ENCODE data around the gene KIF26B.

Gene KIF26B

DNA sequence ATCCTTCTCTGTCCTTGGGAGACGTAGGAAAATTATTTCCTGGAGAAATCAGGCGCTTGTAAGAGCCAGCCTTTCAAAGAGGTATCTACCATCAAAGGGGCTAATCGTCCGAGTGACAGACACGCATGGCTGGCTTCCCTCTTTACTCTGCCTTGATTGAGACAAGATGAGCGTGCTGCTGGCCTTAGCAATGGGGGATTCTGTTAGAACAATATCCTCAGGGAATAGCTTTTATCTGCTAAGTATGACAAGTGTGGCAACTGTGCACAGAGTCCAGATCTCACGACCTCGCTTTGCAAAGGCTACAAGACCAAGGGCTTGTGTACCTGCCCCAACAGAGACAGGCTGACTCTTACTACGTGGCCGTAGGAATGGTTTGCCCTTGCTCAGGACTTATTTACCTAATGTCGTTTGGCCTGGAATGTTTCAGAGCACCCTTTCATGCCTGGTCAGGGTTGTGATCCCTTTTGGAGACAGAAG lies 417.1 kb downstream of the KIF26B start:
- no peak for DNase-seq
- in situ Hi-C loops (cut with HindIII; ENCODE audit: low pct_ligation_motif_present, low pct_unique_long_range_greater_than_20kb, low sequenced_read_pairs): no loop called here

DNA sequence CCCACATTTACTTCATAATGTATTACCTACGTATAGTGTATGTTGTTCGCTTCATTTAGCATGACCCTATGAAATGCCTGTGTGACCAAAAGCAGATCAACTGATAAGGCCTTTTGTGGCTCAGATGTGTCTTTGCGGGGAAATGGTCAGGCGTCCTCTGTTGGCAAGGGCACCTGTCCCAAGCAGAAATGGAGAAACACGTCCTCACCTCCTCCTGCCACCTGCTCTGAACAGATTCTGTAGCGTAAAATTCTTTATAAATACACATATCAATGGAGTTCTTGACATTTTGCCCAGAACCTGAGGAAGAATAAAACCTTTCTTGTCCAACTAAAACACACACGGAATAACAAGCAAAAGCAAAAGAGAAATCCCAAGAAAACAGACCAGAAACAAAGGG lies 417.9 kb downstream of the KIF26B start:
- in situ Hi-C loops (cut with HindIII; ENCODE audit: low pct_ligation_motif_present, low pct_unique_long_range_greater_than_20kb, low sequenced_read_pairs): no loop called here

DNA sequence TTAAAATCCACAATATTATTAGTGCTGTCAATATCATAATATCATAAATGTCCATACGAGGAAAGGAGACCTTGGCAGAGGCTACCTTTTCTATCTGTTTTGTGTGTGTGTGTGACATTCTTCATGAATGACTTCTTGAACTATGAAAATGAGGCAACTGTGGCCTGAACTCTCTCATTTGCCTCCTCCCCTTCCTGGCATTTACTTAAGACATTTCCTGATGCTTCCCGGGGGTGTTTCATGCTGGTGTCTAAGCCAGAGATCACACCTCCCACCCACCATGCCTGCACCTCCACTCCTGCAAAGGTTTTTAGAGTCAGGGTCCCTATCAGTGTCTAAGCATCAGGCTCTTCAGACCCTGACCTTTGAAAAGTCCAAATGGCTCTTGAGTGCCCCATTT lies 420.9 kb downstream of the KIF26B start:
- no peak for DNase-seq
- in situ Hi-C loops (cut with HindIII; ENCODE audit: low pct_ligation_motif_present, low pct_unique_long_range_greater_than_20kb, low sequenced_read_pairs): no loop called here

More for the DNA sequence above, 417.9 kb downstream of the KIF26B start:
- DNase-seq: no peak

DNA sequence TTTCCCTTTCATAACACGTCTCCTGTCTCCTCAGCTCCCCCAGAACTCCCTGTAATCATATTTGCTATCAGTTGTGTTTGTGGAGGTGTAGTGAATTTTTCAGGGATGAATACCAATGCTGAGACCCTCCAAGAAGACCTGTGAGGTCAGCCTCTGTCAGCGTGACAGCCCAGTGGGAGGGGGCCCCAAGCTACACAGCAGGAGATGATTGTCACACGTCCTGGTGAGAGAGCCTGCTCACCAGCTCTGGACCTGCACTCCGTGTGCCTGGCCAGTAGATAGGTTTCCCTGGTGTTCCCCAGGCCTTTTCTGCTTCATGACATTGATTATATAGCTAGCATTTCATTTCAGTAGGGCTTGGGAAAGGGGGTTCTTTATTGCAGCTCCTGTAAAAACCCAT lies 421.5 kb downstream of the KIF26B start:
- DNase-seq: no peak

DNA sequence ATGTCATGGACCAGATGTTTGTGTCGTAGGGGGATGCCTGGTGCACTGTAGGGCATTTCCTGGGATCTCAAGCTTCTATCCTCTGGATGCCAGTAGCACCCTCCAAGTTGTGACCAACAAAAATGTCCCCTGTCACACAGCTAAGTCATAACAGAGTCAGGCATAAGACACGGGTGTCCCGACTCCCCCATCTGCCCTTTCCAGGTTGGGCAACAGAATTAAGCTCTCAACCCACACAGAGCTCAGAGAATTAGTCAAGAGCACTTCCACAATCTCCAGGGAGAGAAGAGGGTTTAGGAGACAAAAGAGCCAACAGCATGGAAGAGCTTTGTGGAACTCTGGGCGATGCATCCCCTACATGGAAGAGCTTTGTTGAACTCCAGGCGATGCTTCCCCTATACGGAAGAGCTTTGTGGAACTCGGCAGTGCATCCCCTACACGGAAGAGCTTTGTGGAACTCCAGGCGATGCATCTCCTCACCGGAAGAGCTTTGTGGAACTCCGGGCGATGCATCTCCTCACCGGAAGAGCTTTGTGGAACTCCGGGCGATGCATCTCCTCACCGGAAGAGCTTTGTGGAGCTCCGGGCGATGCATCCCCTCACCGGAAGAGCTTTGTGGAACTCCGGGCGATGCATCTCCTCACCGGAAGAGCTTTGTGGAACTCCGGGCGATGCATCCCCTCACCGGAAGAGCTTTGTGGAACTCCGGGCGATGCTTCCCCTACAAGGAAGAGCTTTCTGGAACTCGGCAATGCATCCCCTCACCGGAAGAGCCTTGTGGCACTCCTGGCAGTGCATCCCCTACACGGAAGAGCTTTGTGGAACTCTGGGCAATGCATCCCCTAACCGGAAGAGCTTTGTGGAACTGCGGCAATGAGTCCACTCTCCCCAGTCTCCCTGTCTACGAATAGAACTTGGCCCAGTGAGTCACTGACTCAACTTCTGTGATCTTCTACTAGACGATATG lies 422.7 kb downstream of the KIF26B start:
- in situ Hi-C loops (cut with HindIII; ENCODE audit: low pct_ligation_motif_present, low pct_unique_long_range_greater_than_20kb, low sequenced_read_pairs): no loop called here

More for the DNA sequence above, 421.5 kb downstream of the KIF26B start:
- in situ Hi-C loops (cut with HindIII; ENCODE audit: low pct_ligation_motif_present, low pct_unique_long_range_greater_than_20kb, low sequenced_read_pairs): no loop called here

DNA sequence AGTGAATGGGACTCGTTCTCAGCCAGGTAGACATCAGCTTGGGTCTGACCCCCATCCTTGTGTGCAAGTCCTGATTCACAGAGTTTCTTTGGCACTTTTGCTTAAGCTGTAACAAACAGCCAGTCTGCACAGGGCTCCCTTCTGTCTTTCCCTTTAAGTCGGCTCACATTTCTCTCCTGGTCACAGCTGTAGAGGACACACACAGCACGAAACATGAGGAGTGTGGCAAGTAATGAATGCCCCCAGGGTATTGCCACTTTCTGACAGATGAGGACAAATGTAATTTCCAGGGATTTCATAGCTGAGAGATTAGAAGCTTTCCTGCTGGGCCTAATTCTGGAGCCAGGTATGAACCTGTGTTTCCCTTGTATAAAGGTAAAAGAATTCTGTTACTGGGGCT lies 423.5 kb downstream of the KIF26B start:
- no peak for DNase-seq
- in situ Hi-C loops (cut with HindIII; ENCODE audit: low pct_ligation_motif_present, low pct_unique_long_range_greater_than_20kb, low sequenced_read_pairs): no loop called here

More for the DNA sequence above, 422.7 kb downstream of the KIF26B start:
- no peak for DNase-seq

DNA sequence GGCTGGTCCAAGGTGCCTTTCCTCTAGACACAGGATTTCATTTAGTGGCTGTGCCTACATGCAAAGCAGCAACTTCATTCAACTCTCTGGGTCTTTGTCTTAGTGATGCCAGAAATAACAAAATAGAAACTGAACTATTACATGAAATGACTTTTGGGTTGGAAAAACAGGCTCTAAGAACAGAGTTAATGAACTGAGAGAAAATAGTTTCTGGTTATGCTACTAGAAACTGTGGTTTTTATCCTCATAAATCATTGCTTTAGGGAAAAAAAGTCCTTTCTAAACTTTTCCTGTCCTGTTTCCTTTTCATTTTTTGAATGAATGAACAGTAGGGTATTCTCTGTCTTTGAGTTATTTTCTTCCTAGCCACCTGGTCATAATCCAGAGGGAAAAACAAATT lies 424.0 kb downstream of the KIF26B start:
- in situ Hi-C loops (cut with HindIII; ENCODE audit: low pct_ligation_motif_present, low pct_unique_long_range_greater_than_20kb, low sequenced_read_pairs): no loop called here
- DNase-seq: no peak

DNA sequence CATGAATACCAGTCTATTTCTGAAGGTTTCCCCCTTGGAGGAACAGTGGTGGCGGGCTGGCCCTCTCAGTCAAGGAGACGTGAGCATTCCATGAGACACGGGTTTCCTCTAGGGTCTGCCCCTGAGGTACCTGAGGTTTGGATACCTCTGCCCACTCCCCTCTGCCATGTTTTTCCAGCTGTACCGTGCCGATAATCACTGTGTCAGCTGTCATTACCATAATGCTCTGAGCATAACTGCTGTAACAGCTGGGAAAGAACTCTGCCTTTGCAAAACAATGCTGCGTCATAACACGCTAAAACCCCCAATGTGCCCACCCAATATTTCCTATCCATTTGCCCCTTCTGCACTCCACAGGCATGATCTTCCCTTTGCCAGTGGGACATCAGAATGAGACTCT lies 425.1 kb downstream of the KIF26B start:
- in situ Hi-C loops (cut with HindIII; ENCODE audit: low pct_ligation_motif_present, low pct_unique_long_range_greater_than_20kb, low sequenced_read_pairs): no loop called here
- no peak for DNase-seq

DNA sequence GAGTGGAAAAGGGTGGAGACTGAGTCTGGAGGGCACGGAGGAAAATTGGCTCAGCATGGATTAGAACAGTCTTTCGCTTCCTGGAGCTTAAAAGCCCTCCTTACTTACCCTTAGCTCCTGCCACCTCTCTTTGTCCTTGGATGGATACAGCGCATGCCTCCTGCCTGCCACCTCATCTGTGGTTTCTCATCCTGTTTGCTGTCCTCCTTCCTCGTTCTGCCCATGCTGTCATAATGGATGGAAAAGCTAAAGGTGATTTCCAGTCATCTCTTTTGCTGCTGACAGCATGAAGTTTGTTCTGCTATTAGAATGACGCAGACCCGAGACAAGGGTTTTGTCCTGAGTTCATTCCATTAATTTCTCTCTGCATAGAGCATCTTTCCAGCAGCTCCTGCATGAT lies 425.9 kb downstream of the KIF26B start:
- no peak for DNase-seq
- in situ Hi-C loops (cut with HindIII; ENCODE audit: low pct_ligation_motif_present, low pct_unique_long_range_greater_than_20kb, low sequenced_read_pairs): no loop called here

DNA sequence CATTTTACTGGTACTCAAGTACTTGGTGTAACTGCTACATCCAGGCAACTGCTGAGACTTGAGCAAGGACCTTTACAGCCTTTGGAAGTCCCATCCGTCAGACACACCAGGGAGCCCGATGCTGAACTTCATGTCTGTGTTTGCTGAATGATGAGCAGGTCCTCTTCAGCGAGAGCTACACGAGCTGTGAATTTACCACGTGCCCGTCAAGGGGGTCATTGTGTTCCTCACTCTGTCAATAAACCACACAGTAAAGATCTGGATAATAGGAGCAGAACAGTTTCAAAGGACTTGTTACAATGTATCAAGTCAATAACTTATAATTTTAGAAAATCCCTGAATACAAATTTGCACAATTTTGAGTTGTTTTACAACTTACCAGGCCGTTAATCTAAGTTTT lies 427.2 kb downstream of the KIF26B start:
- no peak for DNase-seq
- in situ Hi-C loops (cut with HindIII; ENCODE audit: low pct_ligation_motif_present, low pct_unique_long_range_greater_than_20kb, low sequenced_read_pairs): no loop called here

DNA sequence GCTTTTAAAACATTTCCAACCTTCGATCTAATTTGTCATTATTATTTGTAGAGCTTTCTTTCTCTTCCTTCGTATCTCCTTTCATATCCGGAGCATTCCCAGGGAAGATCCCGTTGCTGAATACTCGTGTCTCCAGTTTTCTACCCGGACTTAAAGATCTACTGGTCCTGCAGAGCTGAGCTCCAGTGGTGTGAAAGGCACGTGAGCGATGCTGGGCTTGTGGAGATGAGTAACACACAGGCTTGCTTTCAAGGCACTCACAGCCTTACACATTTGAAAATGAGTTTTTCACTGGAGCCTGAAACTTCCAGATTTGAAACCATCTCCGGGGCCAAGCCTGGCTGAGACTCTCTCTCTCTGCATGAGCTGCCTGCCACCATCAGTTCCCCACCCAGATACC lies 428.3 kb downstream of the KIF26B start:
- in situ Hi-C loops (cut with HindIII; ENCODE audit: low pct_ligation_motif_present, low pct_unique_long_range_greater_than_20kb, low sequenced_read_pairs): no loop called here
- DNase-seq: no peak

DNA sequence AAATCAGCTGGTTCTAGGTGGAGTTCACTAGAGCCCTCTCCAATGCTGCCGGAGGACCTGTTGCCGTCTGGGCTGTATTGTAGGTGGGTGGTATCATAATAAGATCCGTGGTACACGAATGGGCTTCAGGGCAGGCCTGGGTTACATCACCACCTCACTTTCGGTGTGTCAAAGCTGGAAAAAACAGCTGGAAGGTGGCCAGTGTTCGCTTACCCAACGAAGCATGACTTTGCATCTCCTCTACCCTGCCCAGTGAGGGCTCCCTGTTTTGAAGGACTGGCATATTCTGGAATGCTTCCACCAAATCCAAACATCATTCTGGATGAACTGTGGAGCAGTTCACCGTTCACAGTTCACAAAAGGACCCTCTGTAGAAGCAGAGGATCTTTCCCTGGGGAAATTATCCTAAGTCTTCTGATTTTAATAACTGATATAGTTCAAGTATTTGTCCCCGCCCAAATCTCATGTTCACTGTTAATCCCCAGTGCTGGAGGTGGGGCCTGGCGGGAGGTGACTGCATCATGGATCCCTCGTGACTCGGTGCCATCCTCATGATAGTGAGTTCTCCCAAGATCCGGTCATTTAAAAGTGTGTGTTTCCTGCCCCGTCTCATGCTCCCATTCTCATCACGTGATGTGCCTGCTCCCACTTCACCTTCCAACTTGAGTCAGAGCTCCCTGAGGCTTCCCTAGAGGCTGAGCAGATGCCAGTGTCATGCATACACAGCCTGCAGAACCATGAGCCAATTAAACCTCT lies 429.0 kb downstream of the KIF26B start:
- in situ Hi-C loops (cut with HindIII; ENCODE audit: low pct_ligation_motif_present, low pct_unique_long_range_greater_than_20kb, low sequenced_read_pairs): no loop called here
- no peak for DNase-seq

DNA sequence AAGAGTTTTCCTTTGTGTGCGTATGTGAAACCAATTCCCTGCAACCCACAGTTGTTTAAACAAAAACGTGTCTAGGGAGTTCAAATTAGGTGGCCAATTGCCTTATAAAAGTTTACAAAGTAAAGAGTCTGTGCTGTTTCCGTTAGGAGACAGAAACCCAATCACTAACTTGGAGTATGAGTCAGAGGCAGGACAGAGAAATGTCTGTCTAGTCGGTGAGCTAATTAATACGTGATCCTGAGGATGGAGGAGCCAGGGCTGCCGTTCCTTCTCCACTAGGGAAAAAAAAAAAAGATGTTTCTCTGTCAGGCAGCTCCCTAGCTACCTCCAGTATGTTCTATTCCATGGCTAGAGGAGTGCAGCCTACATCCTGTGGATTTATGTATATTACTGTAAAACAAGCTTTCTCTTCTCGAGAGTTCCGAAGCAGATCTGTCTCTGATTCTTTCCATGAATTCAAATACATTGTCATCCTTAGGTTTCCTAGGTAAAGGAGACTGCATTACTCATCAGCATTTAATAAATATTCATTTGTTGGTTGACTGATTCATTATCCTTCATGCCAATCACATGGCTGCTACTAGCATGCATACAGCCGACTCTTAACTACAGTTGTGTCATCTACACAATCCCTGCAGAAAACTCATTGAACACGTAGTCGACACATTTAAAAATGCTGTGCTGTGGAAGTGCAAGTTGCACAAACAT lies 430.6 kb downstream of the KIF26B start:
- in situ Hi-C loops (cut with HindIII; ENCODE audit: low pct_ligation_motif_present, low pct_unique_long_range_greater_than_20kb, low sequenced_read_pairs): no loop called here
- DNase-seq: peak; percentile 76

DNA sequence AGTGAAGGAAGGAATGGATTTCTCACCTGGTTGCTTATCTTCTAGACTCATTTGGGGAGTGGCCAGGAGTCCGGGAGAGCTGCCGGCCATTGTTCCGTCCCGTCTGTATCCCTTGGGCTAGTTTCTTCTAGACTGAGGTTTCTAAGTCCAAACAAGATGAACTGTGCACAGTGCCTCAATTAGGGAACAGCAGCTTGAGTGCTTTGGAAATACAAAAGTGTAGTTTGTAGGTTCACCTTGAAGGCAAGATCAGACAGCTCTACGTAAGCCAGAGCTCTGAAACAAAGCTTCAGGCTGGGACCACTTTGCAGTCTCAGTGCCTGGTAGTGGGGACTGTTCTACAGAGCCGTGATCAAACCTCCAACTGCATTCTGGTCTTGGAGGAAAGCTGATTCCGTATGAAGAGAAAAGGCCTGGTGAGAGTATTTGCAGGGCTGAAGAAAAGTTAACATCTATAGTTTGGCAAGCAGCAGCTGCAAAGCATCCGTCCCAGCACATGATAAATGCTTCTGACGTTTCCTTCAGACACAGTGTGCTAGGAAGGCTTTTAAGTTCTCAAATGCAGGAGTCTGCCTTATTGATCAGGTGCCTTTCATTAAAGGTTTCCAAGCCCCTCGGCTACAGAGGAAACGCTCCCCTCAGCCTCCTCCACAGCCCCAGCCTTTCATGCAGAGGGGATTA lies 432.8 kb downstream of the KIF26B start:
- DNase-seq: no peak
- in situ Hi-C loops (cut with HindIII; ENCODE audit: low pct_ligation_motif_present, low pct_unique_long_range_greater_than_20kb, low sequenced_read_pairs): no loop called here

DNA sequence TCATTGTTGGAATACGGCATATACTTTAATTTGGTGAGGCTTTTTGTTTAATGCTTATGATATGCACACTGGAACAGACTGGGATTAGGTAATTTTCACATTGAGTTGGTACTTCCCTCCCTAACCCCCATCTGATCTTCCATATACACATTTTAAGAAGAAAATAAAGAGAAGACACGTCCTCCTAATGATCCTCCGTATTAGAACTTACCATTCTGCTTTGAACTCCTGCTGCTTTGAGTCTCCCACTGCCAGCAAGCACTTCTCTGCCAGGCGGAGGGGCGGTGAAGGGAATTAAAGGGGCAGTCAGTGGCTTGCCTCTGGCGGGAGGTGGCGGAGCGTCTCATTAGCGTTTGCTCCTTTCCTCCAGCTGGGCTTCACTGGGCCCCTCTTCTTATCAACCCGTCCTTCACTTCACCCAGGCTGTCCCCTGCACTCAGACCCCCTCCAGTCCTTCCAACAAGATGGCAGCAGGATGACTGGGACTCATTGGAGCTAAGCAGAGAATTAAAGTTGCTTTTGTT lies 433.4 kb downstream of the KIF26B start:
- no peak for DNase-seq
- in situ Hi-C loops (cut with HindIII; ENCODE audit: low pct_ligation_motif_present, low pct_unique_long_range_greater_than_20kb, low sequenced_read_pairs): no loop called here

DNA sequence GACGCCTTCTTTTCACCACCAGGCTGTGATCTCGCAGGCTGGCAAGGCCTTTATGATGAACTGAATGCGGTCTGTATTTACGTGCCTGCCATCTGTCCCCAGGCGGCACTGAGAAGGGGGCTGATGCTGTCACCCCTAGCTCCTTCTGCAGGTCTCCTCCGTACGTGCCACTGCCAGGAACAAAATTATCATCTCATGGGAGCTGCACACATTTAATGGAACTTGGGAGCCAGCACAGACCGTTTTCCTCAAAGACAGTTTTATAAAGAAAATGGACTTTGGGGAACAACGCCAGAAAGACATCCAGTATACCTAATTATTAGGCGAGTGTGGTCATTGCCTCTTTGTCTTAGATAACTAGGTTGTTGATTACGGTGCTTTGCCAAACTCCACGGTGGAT lies 434.5 kb downstream of the KIF26B start:
- DNase-seq: no peak
- in situ Hi-C loops (cut with HindIII; ENCODE audit: low pct_ligation_motif_present, low pct_unique_long_range_greater_than_20kb, low sequenced_read_pairs): no loop called here

DNA sequence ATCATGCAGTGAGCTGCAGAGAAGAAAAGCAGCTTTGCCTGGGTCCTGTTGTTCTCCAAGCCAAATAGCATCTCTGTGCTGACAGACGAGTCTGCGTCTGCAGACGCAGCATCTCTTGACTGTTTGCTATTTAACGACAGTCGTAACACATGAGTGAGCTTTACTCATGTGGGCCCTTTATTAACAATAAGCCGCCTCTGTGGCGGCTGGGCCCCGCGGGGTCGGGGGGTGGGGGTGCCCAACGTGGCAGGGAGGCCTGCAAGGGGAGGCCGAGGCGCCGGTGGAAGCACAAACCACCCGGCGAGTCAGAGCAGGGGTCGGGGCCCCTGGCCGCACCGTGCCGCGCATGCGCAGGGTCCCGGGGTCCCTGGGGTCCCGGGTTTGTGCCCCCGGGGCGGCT lies 435.1 kb downstream of the KIF26B start:
- in situ Hi-C loops (cut with HindIII; ENCODE audit: low pct_ligation_motif_present, low pct_unique_long_range_greater_than_20kb, low sequenced_read_pairs): no loop called here
- no peak for DNase-seq

DNA sequence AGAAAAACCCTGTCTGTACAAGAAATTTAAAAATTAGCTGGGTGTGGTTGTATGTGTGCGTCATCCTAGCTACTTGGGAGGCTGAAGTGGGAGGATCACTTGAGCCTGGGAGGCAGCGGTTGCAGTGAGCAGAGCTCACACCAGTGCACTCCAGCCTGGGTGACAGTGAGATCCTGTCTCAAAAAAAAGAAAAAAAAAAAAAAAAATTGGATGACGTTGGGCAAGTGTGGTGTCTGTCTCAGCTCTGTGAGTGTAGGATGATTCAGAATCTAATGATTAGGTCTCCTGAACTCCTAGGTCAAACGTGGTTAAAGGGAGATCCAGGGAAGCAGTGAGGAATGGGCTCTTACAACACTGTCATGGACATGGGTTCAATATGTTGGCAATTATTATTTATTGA lies 435.9 kb downstream of the KIF26B start:
- DNase-seq: peak; percentile 21
- in situ Hi-C loops (cut with HindIII; ENCODE audit: low pct_ligation_motif_present, low pct_unique_long_range_greater_than_20kb, low sequenced_read_pairs): no loop called here
